K562 (cell line): ENCODE data around the gene APEX1. TPM values are rescaled to one million over a fixed set of nuclear protein-coding genes. Genes with fewer than 3 reads are reported as not detected.

Source experiments
- CCNT2 ChIP-seq: IDR thresholded peaks from 2 replicates; pipeline ENCODE4 v1.6.1; 2011; ENCODE audit warnings: borderline replicate concordance, low read depth, mild to moderate bottlenecking, moderate library complexity, mixed read lengths, low read length; ENCODE audit not compliant: insufficient read length; ENCODE audit errors: extremely low read depth
- CXXC5 ChIP-seq: fragments of 250-450 bp; sonication (Bioruptor Pico); IDR thresholded peaks from 2 replicates; pipeline ENCODE4 v1.8.0; 2022; ENCODE audit warnings: inconsistent platforms, mild to moderate bottlenecking, moderate library complexity
- EP400 ChIP-seq: fragments of 450-650 bp; IDR thresholded peaks from 2 replicates; pipeline ENCODE4 v1.6.1; 2017; ENCODE audit warnings: antibody characterized with exemption, mild to moderate bottlenecking, moderate library complexity
- EWSR1 ChIP-seq: fragments of 450-650 bp; IDR thresholded peaks from 2 replicates; pipeline ENCODE4 v1.6.1; 2018; ENCODE audit warnings: borderline replicate concordance, mild to moderate bottlenecking, low read depth, moderate library complexity; ENCODE audit not compliant: partially characterized antibody
- GMEB1 ChIP-seq: fragments of 250-450 bp; sonication (Bioruptor Pico); IDR thresholded peaks from 2 replicates; pipeline ENCODE4 v1.4.0; 2020; ENCODE audit warnings: mild to moderate bottlenecking
- KAT7 ChIP-seq: sonication (generic); formaldehyde crosslinking; IDR thresholded peaks from 2 replicates; pipeline ENCODE4 v1.8.0; 2022; ENCODE audit warnings: missing genetic modification reagents, mild to moderate bottlenecking, borderline replicate concordance
- PTRF ChIP-seq: fragments of 450-650 bp; IDR thresholded peaks from 2 replicates; pipeline ENCODE4 v1.6.1; 2016; ENCODE audit warnings: mild to moderate bottlenecking, missing genetic modification characterization, missing compliant biosample characterization
- REST ChIP-seq, 2 experiments: fragments of 450-650 bp; formaldehyde crosslinking in 1 of 2; IDR thresholded peaks; 2 replicates each; pipeline versions ENCODE4 v1.4.0 to v1.6.1; 2014 to 2020; ENCODE audit warnings: mild to moderate bottlenecking in 2 of 2, borderline replicate concordance in 1 of 2, low read depth in 1 of 2
- STAT6 ChIP-seq: sonication (generic); formaldehyde crosslinking; IDR thresholded peaks from 2 replicates; pipeline ENCODE4 v1.8.1; 2023; ENCODE audit warnings: mild to moderate bottlenecking, missing genetic modification reagents
- TCF7 ChIP-seq: sonication (generic); IDR thresholded peaks from 2 replicates; pipeline ENCODE4 v1.6.1; 2016; ENCODE audit warnings: antibody characterized with exemption, borderline replicate concordance
- polyA plus RNA-seq, 8 experiments: library from polyadenylated mRNA; depleted of rRNA in 4 of 8; stranded (reverse) in 5 of 8; unstranded in 3 of 8; fragments of >200 nt; fragmentation: Nextera tagmentation in 2 of 8; fragmentation: Illumina TruSeq in 1 of 8; extraction: Ambion mirVana in 2 of 8; extraction: Trizol in 1 of 8; gene quantifications; 2 replicates each; pipeline versions ENCODE4 v1.2.1 to v1.2.3, GENCODE V29; 2011 to 2014; ENCODE audit warnings: inconsistent platforms in 1 of 8, missing spikeins in 1 of 8
- total RNA-seq, 7 experiments: library from RNA; depleted of rRNA in 6 of 7; stranded (reverse); fragments of >200 nt in 6 of 7; fragmentation: Illumina TruSeq in 2 of 7; extraction: Trizol in 2 of 7; gene quantifications; 2 replicates each; pipeline versions ENCODE4 v1.2.1 to v1.2.3, GENCODE V29; 2011 to 2021; ENCODE audit warnings: low replicate concordance in 1 of 7

Gene APEX1
- total and polyA plus RNA-seq, 9 of the 15 experiments (the other 6 are each of a cell fraction or from before 2014, with no cell fraction given), result 50.2 to 274 (median 158) TPM

GRCh38 chr14:20461225-20462141, 6.5 kb downstream of the APEX1 start, which contains the start of gene PIP4P1 (continued):
- TF ChIP-seq REST (IDR thresholded peaks at IDR 0.05; ENCODE audit: borderline replicate concordance), result peak; percentile 96
- no peak for TF ChIP-seq REST (CRISPR knock-in tag; IDR thresholded peaks at IDR 0.05; ENCODE audit: low read depth)
- 0 out of 2 replicates have a peak, but pooled peaks have one; percentile 60 for TF ChIP-seq STAT6 (CRISPR knock-in tag)
- peak; percentile 76 for TF ChIP-seq CCNT2
- TF ChIP-seq GMEB1, result peak; percentile 51; the same call in 1 of the 2 replicates
- TF ChIP-seq PTRF (tag), result no peak
- no peak for TF ChIP-seq TCF7
- TF ChIP-seq CXXC5 (CRISPR knock-in tag), result peak; percentile 97
- no peak for TF ChIP-seq EWSR1
- TF ChIP-seq EP400, result peak; percentile 85
- TF ChIP-seq KAT7 (CRISPR knock-in tag), result 0 out of 2 replicates have a peak, but pooled peaks have one; percentile 35
